ENCODE data around the gene CNTRL. TPM values are rescaled to one million over a fixed set of nuclear protein-coding genes. Genes with fewer than 3 reads are reported as not detected.

CNTRL gene
- total and polyA plus RNA-seq, 4 donors = 1.6 to 8.7 (median 4.4) TPM

- TF ChIP-seq ATF3 (IDR thresholded peaks at IDR 0.05) = no peak
- no peak for TF ChIP-seq RAD21 (IDR thresholded peaks at IDR 0.05)
- no peak for TF ChIP-seq ZBTB33 (IDR thresholded peaks at IDR 0.05)
- no peak for TF ChIP-seq YY1 (IDR thresholded peaks at IDR 0.05)
- TF ChIP-seq HNF4A (conservative IDR thresholded peaks at IDR 0.05) = no peak
- TF ChIP-seq TAF1 (conservative IDR thresholded peaks at IDR 0.05) = no peak
- no peak for TF ChIP-seq MAX (IDR thresholded peaks at IDR 0.05)
- TF ChIP-seq CTCF (IDR thresholded peaks at IDR 0.05; ENCODE audit: low read depth, low read length, missing input control) = no peak
- TF ChIP-seq FOXA2 (IDR thresholded peaks at IDR 0.05) = no peak
- TF ChIP-seq NR2F2 (IDR thresholded peaks at IDR 0.05) = no peak
- no peak for TF ChIP-seq SP1 (IDR thresholded peaks at IDR 0.05)
- TF ChIP-seq RXRA (IDR thresholded peaks at IDR 0.05) = no peak
- no peak for TF ChIP-seq GABPA (IDR thresholded peaks at IDR 0.05 in 1 of 2, conservative IDR thresholded peaks at IDR 0.05 in 1 of 2)
- TF ChIP-seq EGR1 (IDR thresholded peaks at IDR 0.05; ENCODE audit: low read depth in 2 of 2) = no peak
- 76% methylated on average over 1 of the region's 1 CpG for WGBS
- Histone ChIP-seq H3K9me3 (ENCODE audit: control insufficient read depth in 4 of 4, low read length in 3 of 4) (no peaks in the 10 kb centered on the region), H3K4me1 (ENCODE audit: control insufficient read depth in 4 of 4, insufficient read depth in 4 of 4, low read length in 3 of 4) (no peaks in the 10 kb centered on the region), H3K9ac (ENCODE audit: low read depth in 1 of 2, low read length in 2 of 2) (no peak overlapping the region), H3K27me3 (ENCODE audit: control insufficient read depth in 4 of 4, insufficient read depth in 4 of 4, low read length in 3 of 4) (no peaks in the 10 kb centered on the region), H3K4me3 (ENCODE audit: low read depth in 1 of 3, low read length in 3 of 3) (no peak overlapping the region), H3K27ac (ENCODE audit: low read depth in 1 of 2, low read length in 2 of 2) (no peak overlapping the region), H3K36me3 (ENCODE audit: control insufficient read depth in 4 of 4, insufficient read depth in 3 of 4, low read depth in 1 of 4, low read length in 3 of 4) (peaks cover 2 to 21% (median 13%) of the 10 kb centered on the region in 4 donors)
- no peak for DNase-seq (ENCODE audit: low spot score)
Measured at GRCh38 chr9:121160025-121160424, 85.3 kb downstream of the CNTRL start.

GRCh38 chr9:121168052-121168451 is 93.3 kb downstream of the CNTRL start:
- TF ChIP-seq FOXA2 (IDR thresholded peaks at IDR 0.05) = no peak
- no peak for TF ChIP-seq CTCF (IDR thresholded peaks at IDR 0.05; ENCODE audit: low read depth, low read length, missing input control)
- TF ChIP-seq REST (IDR thresholded peaks at IDR 0.05) = no peak
- TF ChIP-seq FOXA1 (IDR thresholded peaks at IDR 0.05) = no peak
- TF ChIP-seq HNF4G (IDR thresholded peaks at IDR 0.05) = no peak
- DNase-seq (ENCODE audit: low spot score) = no peak
- WGBS = 97% methylated on average over 2 of the region's 2 CpGs
- Histone ChIP-seq H3K27me3 (ENCODE audit: control insufficient read depth in 4 of 4, insufficient read depth in 4 of 4, low read length in 3 of 4) (no peaks in the 10 kb centered on the region), H3K27ac (ENCODE audit: low read depth in 1 of 2, low read length in 2 of 2) (no peak overlapping the region), H3K9ac (ENCODE audit: low read depth in 1 of 2, low read length in 2 of 2) (no peak overlapping the region), H3K36me3 (ENCODE audit: control insufficient read depth in 4 of 4, insufficient read depth in 3 of 4, low read depth in 1 of 4, low read length in 3 of 4) (peaks cover 0 to 18% (median 11%) of the 10 kb centered on the region in 4 donors), H3K9me3 (ENCODE audit: control insufficient read depth in 4 of 4, low read length in 3 of 4) (no peaks in the 10 kb centered on the region), H3K4me1 (ENCODE audit: control insufficient read depth in 4 of 4, insufficient read depth in 4 of 4, low read length in 3 of 4) (no peaks in the 10 kb centered on the region), H3K4me3 (ENCODE audit: low read depth in 1 of 3, low read length in 3 of 3) (no peak overlapping the region)

Data from liver (tissue), 9 donors.